Neuron (in vitro differentiated cells): ENCODE data around the gene SPATA20.

Experiments
- H2AFZ ChIP-seq: one replicate; pipeline ENCODE4 v1.6.1; 2013; ENCODE audit warnings: low read depth, mild to moderate bottlenecking, inconsistent platforms, low read length, moderate library complexity
- H3K27me3 ChIP-seq: one replicate; pipeline ENCODE4 v1.6.1; 2013; ENCODE audit warnings: low read length; ENCODE audit not compliant: insufficient read depth
- H3K36me3 ChIP-seq: one replicate; pipeline ENCODE4 v1.6.1; 2013; ENCODE audit warnings: low read length; ENCODE audit not compliant: insufficient read depth
- H3K4me1 ChIP-seq: one replicate; pipeline ENCODE4 v1.6.1; 2013; ENCODE audit warnings: low read length; ENCODE audit not compliant: insufficient read depth
- H3K4me3 ChIP-seq: 2 replicates; pipeline ENCODE4 v1.5.1; 2013; ENCODE audit warnings: mild to moderate bottlenecking, low read length, moderate library complexity
- H3K9me3 ChIP-seq: one replicate; pipeline ENCODE4 v1.6.1; 2013; ENCODE audit warnings: low read length

SPATA20 gene

DNA sequence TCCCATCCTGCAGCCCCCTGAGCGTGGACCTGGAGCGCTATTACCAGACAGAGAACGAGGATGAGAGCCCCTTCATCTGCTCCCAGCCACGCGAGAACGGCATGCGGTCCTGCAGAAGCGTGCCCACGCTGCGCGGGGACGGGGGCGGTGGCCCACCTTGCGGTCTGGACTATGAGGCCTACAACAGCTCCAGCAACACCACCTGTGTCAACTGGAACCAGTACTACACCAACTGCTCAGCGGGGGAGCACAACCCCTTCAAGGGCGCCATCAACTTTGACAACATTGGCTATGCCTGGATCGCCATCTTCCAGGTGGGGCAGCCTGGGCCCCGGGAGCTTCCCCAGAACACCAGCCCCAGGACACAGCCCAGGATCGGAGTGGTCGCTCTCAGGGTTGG is 25.6 kb downstream of the SPATA20 start:
- no peak overlapping the region for H3K4me3 ChIP-seq
- H3K36me3 ChIP-seq, result no peaks in the 10 kb centered on the region
- H2AFZ ChIP-seq, result no peak overlapping the region
- H3K4me1 ChIP-seq, result peaks cover 9% of the 10 kb centered on the region
- no peaks in the 10 kb centered on the region for H3K27me3 ChIP-seq
- H3K9me3 ChIP-seq, result no peaks in the 10 kb centered on the region

DNA sequence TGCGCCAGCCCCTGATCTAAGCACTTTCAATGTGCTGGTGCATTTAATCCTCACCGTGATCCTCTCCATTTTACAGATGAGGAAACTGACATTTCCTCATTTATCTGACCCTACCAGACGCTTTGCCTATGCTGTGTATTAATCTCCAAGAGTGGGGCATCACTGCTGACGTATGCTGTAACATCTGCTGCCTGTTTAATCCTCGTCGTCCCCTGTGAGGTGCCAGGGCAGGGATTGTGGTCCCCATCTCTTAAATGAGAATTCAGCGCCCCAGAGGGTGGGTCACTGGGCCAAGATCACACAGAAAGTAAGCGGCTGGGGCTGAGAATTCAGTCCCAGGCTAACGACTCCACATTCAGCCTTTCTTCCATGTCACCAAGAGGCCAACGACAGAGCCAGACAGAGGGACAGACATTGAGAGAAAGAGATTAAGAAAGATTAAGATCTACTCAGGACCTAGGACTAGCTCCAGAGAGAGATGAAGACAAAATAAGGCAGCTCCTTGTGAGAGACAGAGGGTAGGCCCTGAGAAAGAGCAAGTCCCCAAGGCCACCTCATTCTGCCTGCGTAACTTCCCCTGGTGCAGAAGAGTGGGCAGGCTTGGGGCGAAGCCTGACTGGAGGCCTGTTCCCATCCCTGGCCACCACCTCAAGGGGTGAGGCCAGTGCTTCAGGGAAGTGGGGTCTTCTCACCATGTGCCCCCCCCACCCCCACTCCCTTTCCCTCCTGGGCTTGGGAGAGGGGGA is 27.1 kb downstream of the SPATA20 start:
- Histone ChIP-seq H3K27me3 (no peaks in the 10 kb centered on the region), H2AFZ (no peak overlapping the region), H3K4me1 (peaks cover 9% of the 10 kb centered on the region), H3K4me3 (no peak overlapping the region), H3K36me3 (no peaks in the 10 kb centered on the region), H3K9me3 (no peaks in the 10 kb centered on the region)

GRCh38 chr17:50575581-50576210 is 28.7 kb downstream of the SPATA20 start:
- no peaks in the 10 kb centered on the region for H3K4me1 ChIP-seq
- H3K36me3 ChIP-seq, result no peaks in the 10 kb centered on the region
- H2AFZ ChIP-seq, result no peak overlapping the region
- H3K9me3 ChIP-seq, result no peaks in the 10 kb centered on the region
- H3K27me3 ChIP-seq, result no peaks in the 10 kb centered on the region
- H3K4me3 ChIP-seq, result no peak overlapping the region

- Histone ChIP-seq H3K9me3 (no peaks in the 10 kb centered on the region), H3K27me3 (no peaks in the 10 kb centered on the region), H3K36me3 (no peaks in the 10 kb centered on the region), H2AFZ (no peak overlapping the region), H3K4me1 (no peaks in the 10 kb centered on the region), H3K4me3 (no peak overlapping the region)
Observed at GRCh38 chr17:50576864-50577263, 29.9 kb downstream of the SPATA20 start.

- Histone ChIP-seq H3K9me3 (no peaks in the 10 kb centered on the region), H3K36me3 (no peaks in the 10 kb centered on the region), H3K27me3 (no peaks in the 10 kb centered on the region), H3K4me3 (no peak overlapping the region), H2AFZ (no peak overlapping the region), H3K4me1 (no peaks in the 10 kb centered on the region)
Observed at GRCh38 chr17:50577451-50577954, 30.5 kb downstream of the SPATA20 start.

GRCh38 chr17:50578173-50578572 is 31.2 kb downstream of the SPATA20 start:
- no peak overlapping the region for H3K4me3 ChIP-seq
- H2AFZ ChIP-seq, result no peak overlapping the region
- H3K4me1 ChIP-seq, result no peaks in the 10 kb centered on the region
- no peaks in the 10 kb centered on the region for H3K36me3 ChIP-seq
- no peaks in the 10 kb centered on the region for H3K27me3 ChIP-seq
- no peaks in the 10 kb centered on the region for H3K9me3 ChIP-seq

- Histone ChIP-seq H3K27me3 (no peaks in the 10 kb centered on the region), H3K36me3 (no peaks in the 10 kb centered on the region), H3K9me3 (no peaks in the 10 kb centered on the region), H2AFZ (no peak overlapping the region), H3K4me1 (no peaks in the 10 kb centered on the region), H3K4me3 (no peak overlapping the region)
Observed at GRCh38 chr17:50579399-50579798, 32.4 kb downstream of the SPATA20 start.

DNA sequence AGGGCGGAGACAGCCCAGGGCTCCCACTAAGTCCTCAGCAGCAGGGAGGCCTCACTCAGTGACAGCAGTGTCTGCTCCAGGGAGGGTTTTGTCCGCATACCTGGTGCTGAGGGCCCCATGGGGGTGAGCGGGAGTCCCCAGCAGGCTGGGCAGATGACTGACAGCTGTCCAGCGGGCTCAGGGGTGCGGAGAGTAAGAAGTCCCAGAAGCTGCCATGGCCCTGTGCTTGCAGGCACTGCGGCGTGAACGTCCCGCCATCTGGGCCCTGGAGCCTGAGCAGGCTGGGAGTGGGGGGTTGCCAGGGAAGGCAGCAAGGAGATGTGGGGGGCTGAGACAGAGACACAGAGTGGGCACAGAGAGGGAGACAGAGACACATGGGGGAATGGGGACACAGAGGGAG is 33.7 kb downstream of the SPATA20 start:
- Histone ChIP-seq H3K27me3 (no peaks in the 10 kb centered on the region), H2AFZ (no peak overlapping the region), H3K36me3 (no peaks in the 10 kb centered on the region), H3K4me3 (no peak overlapping the region), H3K9me3 (no peaks in the 10 kb centered on the region), H3K4me1 (peaks cover under 1% of the 10 kb centered on the region)

DNA sequence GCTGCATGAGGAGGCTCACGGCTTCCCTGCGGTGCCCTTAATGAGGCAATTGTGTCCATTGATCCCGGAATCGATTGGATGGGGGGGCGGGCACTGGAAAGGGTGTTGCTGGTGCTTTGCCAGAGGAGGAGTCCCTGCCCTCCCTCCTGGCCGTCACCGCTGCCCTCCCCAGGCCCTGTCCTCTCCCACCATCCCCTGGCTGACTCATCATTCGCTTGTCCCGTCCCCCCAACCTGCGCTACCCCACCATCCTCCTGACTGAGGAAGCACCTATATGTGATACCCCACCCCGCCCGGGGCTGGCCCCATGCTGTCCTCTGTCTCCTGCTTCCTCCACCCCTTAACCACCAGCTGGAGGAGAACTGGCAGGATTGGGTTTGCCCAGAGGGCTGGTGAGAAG is 34.3 kb downstream of the SPATA20 start:
- H2AFZ ChIP-seq, result no peak overlapping the region
- H3K4me3 ChIP-seq, result no peak overlapping the region
- H3K4me1 ChIP-seq, result peaks cover 6% of the 10 kb centered on the region
- no peaks in the 10 kb centered on the region for H3K27me3 ChIP-seq
- no peaks in the 10 kb centered on the region for H3K9me3 ChIP-seq
- no peaks in the 10 kb centered on the region for H3K36me3 ChIP-seq

- Histone ChIP-seq H3K27me3 (no peaks in the 10 kb centered on the region), H3K4me1 (peaks cover 10% of the 10 kb centered on the region), H3K4me3 (no peak overlapping the region), H3K36me3 (no peaks in the 10 kb centered on the region), H3K9me3 (no peaks in the 10 kb centered on the region), H2AFZ (no peak overlapping the region)
Observed at GRCh38 chr17:50582741-50583140, 35.8 kb downstream of the SPATA20 start.

DNA sequence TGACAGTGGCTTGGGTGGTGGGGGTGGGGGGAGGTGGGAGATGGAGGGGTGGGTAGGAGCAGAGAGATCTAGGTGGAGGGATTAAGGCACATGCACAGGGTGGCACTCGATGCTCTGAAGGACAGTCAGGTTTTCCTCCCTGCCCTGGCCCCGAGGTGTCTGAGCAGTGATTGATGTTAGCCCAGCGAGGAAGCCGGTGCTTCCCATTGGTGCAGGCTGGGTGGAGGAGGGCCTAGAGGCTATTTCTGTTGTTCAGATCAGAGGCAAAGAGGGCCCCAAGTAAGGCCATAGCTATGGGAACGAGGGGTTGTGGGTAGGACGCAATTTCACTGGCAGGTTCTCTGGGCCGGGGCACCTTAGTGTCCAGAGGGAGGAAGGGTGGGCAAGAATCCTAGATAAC is 36.7 kb downstream of the SPATA20 start:
- H3K4me3 ChIP-seq, result no peak overlapping the region

GRCh38 chr17:50584116-50584515 is 37.1 kb downstream of the SPATA20 start:
- H2AFZ ChIP-seq, result no peak overlapping the region

More for the DNA sequence above, 36.7 kb downstream of the SPATA20 start:
- Histone ChIP-seq H3K9me3 (no peaks in the 10 kb centered on the region), H3K36me3 (no peaks in the 10 kb centered on the region), H3K27me3 (no peaks in the 10 kb centered on the region), H3K4me1 (peaks cover 10% of the 10 kb centered on the region), H2AFZ (no peak overlapping the region)

GRCh38 chr17:50584749-50585148 is 37.8 kb downstream of the SPATA20 start:
- Histone ChIP-seq H3K4me3 (no peak overlapping the region), H3K9me3 (no peaks in the 10 kb centered on the region), H3K4me1 (peaks cover 15% of the 10 kb centered on the region), H3K27me3 (no peaks in the 10 kb centered on the region), H3K36me3 (no peaks in the 10 kb centered on the region), H2AFZ (no peak overlapping the region)

More at GRCh38 chr17:50584116-50584515, 37.1 kb downstream of the SPATA20 start:
- H3K9me3 ChIP-seq, result no peaks in the 10 kb centered on the region
- no peaks in the 10 kb centered on the region for H3K36me3 ChIP-seq
- no peaks in the 10 kb centered on the region for H3K27me3 ChIP-seq
- H3K4me3 ChIP-seq, result no peak overlapping the region
- H3K4me1 ChIP-seq, result peaks cover 10% of the 10 kb centered on the region
